GM18861 (cell line): Measurements from ENCODE around the gene HK2.
"Not testable (repeated sequence)": the region's sequence is repeated elsewhere in the genome, so short reads cannot be mapped to it uniquely, and the experiment has no call there.

ENCODE experiments used
- ATAC-seq: cut with Tn5 transposase; IDR thresholded peaks from one replicate; pipeline ENCODE4 v1.9.1; 2021; ENCODE audit not compliant: unreplicated experiment

HK2 gene

DNA sequence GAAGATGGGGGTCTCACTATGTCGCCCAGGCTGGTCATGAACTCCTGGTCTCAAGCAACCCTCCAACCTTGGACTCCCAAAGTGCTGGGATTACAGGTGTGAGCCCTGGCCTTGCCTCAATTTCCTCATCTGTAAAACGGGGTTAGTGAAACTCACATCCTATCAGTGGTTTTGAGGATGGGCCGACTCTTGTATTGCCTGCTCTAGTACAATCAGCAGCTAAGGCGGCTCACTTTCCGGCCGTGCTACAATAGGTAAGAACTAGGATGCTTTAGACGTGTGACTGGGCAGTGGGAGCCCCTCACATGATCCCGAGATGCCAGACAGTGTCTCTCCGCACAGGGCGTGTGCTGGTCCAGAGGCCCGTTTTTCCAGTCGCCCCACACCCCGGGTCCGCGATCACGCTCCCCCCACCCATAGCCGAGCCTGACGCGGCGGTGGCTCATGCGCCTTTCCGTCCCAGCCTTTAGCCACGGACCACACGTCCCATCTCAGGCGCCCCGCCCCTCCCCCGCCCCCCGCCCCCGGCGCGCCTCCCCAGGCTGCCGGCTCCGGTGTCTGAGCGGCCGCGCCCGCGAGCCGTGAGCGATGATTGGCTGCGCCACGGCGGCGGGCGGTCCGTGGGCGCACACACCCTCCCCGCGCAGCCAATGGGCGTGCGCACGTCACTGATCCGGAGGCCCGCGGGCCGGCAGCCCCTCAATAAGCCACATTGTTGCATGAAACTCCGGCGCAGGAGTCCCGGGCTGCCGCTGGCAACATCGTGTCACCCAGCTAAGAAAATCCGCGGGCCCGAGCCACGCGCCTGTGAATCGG lies at the start of gene HK2:
Gene HK2 (plus strand): TSS at position 710 of the 816 bp plus-strand sequence. CDS start 454 bp downstream, outside the sequence.
- ATAC-seq: peak; percentile 75

DNA sequence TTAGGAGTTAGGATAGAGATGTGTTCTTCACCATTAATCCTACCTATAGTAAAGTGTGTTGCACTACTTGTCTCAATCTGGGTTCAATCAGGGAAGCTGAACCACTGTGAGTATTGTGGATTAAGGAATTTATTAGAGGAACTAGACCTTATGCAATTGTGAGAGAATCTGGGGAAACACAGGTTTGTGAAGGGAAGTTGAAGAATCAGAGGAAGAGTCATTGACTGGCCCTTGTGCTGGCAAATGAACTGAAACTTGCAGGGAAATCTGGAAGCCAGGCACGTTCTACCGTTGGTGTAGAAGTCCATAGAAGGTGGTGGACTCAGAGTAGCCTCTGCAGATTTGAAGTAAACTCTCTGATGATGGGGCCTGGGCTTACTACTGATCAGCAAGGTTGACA lies 44.7 kb upstream of the HK2 start:
- no peak for ATAC-seq

DNA sequence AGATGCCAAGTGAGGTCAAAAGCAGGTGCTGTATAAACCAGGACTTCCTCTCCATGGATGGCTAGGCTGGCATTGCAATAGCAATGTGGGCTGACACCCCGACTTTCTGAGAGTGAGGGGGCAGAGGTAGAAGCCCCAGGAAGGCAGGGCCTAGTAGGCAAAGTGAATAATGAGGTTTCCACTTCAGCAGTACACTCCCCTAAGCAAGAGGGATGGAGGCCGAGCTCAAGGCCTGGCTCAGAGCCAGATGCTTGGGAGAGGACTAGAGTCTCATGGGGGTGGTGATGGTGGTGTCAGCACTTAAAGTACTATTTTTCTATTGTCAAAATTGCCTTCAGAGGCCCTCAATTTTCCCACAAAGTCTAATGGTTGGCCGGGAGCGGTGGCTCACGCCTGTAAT lies 41.6 kb upstream of the HK2 start:
- no peak for ATAC-seq

DNA sequence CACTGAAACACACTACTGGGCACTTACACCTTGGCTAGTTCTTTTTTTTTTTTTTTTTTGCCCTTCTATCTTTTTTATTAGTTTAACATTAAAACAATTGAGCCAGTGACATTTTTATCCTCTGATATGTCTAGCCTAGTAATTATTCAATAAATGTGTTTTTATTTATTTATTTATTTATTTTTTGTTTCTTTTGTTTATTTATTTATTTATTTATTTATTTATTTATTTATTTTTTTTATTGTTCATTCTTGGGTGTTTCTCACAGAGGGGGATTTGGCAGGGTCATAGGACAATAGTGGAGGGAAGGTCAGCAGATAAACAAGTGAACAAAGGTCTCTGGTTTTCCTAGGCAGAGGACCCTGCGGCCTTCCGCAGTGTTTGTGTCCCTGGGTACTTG lies 39.0 kb upstream of the HK2 start:
- ATAC-seq: not testable (repeated sequence)

DNA sequence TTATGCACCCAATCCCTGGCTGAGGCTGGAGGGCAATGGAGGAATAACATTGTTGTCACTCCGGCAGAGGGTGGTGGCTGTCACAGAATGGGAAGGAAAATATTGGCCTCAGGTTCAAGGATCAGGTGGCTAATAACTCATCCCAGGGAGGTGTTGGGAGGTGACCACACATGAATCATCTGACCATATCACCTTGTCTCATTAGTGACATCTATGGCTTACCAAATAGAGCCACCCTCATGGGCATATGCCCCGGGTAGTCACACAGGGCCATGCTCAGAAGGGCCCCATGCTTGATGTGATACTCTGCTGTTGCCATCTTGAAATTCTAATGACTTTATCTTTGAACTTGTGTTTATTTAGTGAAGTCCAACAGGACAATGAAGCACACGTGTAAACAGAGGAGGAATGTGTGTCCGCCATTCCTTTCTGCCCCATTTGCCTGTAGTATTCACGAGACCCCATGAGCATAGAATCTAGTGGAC lies 27.5 kb upstream of the HK2 start:
- no peak for ATAC-seq

DNA sequence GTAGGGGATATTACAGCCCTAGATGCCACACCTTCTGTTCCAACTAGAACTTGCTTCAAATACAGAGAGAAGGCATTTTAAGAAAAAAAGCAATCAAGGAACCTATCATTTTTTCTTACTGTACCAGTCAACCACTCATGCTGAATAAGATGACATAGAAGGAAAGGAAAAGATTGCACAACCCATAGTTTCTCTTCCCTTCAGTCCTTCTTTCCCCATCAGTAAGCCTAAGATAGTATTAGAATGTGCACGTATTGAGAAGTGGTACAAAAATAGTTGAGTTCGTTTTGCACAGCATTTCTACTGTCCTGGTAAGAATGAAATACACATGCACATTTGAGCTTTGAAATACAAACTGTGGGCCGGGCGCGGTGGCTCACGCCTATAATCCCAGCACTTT lies 27.0 kb upstream of the HK2 start:
- no peak for ATAC-seq

DNA sequence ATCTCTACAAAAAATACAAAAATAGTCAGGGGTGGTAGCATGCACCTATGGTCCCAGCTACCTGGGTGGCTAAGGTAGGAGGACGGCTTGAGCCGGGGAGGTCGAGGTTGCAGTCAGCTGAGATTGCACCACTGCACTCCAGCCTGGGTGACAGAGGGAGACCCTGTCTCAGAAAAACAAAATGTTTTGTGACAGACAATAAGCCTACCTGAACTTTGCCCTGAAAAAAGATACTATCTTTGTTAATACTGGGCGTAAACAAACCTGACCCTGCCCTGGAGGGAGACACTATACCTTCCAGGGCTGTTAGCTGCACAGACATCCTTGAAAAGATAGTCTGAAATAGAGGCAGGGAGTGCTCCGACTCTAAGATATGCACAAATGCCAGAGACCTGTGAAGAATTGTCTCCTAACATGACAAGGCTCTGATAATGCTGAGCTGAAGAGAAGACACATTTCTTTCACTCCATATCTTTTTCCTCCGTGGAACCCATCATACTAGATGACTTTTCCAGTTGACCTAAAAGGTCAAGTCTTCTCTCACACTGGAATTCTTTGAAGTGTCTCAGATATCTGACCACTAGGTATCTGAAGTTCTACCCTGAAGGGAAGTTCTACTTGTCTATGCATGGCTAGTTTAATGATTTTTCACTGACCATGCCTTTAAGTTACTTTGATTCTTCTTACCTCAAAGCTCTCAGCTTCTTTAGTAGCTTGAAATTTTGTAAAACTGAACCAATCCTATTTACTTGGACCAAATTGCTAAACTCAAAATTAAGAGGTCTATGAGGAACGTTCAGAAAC lies 20.9 kb upstream of the HK2 start:
- ATAC-seq: no peak

DNA sequence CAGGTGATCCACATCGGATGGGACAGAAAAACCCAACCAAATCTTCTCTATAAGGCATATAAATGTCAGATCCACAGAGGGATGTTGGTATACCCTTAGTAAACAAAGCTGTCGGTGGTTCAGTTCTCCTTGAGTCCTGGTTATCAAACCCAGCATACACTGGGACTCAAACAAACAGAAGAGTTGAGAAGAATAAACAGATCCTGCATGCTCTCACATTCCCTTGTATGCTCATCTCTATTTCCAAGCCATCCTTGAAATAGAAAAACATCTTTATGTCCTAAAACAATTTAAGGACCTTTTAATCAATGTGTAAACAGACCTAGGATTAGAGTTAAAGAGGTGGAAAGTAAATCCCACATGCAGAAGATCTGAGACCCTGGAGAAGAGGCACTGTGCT lies 19.8 kb upstream of the HK2 start:
- no peak for ATAC-seq

DNA sequence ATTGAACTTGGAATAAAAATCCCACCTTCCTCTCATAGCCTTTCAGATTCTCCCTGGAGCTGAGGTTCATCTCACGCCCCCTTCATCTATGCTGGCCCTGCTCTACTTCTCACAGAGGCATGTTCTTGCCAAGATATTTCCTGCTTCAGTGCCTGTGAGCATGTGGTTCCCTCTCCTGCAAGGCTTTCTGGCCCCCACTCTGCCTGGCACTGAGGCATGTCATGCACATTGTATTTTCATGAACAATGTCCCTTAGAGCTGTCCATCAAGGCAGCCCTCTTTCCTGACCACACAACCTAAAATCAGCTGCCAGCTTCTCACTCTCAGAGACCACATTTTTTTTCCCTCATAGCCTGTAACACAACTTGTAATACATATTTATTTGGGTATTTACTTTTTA lies 18.0 kb upstream of the HK2 start:
- ATAC-seq: no peak

DNA sequence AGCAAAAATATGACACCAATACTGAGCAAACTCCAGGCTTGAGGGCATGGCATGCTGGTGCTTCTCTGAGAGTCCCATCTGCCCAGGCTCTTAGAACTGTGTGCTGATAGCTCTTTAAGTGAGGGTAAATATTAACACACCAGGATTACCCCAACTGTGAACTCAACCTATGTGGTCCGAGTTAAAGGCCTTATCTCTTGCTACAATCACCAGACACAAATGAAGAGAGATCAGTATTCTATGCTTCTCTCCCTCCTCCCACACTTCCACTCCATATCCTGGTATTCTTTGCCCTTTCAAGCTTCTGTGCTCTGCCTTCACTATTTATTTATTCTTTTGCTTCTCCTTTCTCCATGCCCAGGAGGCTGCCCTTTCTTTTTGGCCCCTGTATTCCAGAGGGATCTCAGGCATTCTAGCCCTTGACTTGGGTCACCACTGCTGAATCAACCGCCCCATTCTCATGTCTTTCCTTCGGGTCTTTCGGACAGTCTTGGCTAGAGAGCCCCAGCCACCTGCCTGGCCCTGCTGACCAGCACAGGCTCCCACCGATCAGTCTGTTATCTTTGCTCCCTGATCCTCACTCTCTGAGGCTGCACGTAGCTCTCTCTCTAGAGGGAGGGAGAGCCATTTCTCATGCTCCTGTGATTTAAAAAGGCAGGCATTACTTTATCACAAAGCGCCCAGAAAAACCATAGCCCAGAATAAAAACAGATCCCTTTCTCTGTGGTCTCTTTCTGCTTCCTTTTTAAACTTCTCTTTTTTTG lies 17.2 kb upstream of the HK2 start:
- peak; percentile 69 for ATAC-seq

DNA sequence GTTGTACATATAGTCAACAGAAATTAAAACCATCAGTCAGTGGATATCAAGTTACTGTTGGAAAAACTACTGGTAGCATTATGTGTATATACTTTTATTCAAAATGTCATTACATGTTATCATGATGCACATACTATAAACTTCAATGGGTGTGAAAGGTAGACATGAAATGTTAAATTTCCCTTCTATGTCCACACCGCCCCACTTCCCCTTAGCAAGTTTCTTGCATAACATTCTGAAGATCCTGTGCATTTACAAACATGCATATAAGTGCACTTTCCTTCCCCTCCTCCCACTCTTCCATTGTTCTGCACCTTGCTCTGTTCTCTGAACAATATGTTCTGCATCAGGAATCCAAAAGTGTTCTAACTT lies 16.6 kb upstream of the HK2 start:
- ATAC-seq: no peak

DNA sequence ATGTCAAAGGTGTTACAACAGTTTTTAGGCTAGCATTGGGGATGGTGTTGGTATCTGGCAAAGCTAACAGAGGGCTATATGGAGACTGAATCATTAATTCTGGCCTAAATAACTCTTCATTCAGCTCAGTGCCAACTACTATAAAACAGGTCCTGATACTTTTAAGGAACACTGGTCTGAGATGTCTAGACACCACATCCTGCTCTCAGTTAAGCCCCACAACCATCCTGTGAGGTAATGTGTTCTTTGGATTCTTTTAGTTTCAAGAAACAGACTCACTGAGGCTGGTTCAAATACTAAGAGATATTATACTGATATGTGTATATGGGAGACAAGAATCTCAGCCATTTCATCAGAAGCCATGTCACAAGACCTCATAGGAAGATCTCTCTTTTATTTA lies 14.2 kb upstream of the HK2 start:
- ATAC-seq: no peak

DNA sequence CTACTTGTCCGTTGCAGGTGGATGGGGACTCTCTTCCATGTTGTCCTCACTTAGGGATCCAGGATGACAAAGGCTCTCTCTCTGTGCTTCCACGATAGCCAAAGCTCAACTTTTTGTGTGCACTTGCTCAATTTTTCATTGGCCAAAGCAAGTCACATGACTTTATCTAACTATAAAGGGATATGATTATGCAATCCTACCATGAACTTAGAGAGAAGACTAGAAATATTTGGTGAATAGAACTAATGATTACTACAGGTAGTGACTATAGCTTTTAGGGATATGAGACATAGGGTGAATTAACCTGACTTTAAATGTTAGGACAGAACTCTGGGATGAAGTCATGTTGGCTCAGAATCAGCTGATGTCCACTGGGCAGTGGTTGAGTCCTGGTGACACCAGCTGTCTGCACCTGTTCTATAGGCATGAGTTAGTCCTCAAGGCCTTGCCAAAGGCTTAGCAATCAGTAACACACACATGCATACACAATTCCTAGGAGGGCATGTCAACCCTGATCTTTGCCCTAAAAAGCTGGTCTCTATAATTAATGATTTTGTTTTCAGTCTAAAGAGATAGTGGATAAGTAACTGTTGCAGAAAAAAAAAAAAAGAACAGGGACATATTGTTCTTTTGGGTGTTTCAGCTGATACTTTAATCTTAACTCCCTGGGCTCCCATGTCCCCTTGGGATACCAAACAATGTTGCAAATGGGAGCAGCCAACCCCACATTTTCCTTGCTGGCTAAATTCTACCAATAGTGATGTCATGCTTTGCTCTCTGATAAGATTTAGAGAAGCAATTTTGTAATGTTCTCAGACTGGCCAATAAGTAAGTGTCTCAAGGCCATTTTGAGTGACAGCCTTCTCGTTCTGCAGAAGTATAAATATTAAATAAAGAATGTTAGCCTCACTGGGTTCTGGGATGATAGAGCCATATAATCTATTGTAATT lies 12.5 kb upstream of the HK2 start:
- ATAC-seq: no peak

DNA sequence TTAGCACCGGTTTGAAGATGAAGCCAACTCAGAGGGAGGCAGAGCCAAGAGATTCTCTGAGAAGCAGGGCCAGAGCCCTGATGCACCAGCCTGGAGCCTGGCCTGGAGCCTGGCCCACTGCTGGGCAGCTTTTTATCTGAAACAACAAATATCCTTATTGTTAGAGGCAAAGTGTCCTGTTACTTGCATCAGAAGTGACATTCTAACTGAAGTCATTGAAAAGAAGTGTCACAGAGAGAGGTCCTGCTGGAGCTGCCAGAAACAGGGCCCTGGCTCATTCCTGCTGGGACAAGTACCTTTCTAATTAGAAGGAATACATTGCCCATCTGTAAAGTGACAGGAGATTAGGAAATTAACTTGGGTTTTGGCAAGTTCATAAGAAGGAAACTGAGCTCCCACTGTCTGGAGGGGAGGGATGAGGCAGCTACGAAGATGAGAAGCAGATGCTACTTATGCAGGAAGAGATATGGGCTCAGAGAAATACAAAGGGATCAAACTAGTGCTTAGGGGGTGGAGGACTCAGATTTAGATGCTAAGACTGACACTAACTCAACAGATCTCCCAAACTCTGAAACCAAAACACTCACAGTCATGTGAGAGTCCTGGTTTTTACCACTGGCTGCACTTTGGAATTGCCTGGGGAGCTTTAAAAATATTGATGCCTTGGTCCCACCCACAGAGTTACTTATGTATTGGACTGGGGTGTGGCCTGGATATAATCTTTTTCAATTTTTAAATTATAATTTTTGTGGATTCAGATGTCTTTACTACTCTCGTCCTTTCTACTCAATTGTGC lies 11.0 kb upstream of the HK2 start:
- ATAC-seq: no peak

DNA sequence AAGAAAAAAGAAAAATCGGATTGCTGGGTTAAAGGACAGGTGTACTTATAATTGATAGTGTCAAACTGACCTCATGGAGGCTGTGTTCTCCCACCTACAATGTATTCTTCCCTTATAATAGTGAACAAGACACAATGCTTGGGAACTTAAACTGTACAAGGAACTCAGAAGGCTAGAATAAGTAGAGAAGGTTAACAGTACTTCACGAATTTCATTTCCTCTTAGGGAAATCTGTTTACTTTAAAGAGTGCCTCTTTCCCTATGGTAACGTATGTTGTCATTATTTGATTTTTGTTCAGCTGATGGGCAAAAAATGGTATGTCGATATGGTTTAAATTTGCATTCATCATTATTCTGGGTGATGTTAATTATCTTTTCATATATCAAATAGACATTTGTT lies 9.2 kb upstream of the HK2 start:
- ATAC-seq: no peak

DNA sequence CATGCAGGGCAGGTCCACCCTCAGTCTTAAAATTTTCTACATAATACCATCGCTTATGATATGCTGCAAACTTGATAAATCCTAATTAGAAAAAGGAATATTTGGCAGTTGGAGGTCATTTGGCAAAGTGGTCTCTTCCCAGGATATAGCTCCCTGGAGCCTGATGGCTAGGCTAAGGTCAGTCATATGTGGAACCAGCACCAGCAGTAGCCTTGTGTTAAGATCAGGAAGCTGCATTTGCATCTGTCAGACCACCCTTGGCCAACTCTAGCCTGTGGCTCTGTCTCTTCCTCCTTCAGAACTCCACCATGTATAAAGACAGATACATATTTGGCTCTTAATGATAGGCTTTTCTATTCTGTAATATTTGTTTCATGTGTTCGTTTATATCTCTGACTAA lies 5.4 kb upstream of the HK2 start:
- ATAC-seq: no peak

DNA sequence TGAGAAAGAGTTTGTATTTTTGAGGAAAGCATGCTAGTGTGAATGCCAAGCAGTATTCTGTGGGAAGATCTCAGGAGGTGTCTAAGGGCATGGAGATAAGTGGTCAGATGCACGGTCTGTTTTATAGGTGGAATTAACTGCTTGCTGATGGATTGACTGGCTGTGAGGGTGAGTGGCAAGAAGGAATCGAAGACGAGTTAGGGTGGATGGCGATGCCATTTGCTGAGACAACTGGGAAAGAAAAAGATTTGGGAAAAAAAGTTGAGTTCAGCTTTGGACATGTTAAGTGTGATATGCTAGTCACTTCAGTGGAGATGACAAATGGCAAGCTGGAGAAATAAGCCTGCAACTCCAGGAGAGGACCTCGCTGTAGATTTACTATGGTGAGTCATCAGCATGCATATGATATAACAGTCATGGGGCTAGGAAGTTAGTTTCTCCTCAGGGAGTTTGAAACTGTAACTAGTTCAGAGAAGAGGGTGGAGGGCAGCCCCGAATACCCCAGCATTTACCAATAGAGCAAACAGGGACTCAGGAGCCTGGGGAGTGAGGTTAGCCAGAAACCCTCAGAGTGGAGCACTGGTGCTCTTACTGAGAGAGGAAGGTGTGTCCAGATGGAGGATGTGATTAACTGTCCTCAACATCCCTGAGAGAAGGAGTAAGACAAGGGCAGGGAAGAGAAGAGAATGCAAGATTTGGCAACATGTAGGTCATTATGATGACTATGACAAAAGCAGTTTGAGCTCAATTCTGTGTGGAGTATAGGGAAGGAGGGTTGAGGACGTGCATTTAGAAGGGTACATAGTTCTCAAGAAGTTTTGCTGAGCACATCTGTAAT lies 2.0 kb upstream of the HK2 start:
- no peak for ATAC-seq

DNA sequence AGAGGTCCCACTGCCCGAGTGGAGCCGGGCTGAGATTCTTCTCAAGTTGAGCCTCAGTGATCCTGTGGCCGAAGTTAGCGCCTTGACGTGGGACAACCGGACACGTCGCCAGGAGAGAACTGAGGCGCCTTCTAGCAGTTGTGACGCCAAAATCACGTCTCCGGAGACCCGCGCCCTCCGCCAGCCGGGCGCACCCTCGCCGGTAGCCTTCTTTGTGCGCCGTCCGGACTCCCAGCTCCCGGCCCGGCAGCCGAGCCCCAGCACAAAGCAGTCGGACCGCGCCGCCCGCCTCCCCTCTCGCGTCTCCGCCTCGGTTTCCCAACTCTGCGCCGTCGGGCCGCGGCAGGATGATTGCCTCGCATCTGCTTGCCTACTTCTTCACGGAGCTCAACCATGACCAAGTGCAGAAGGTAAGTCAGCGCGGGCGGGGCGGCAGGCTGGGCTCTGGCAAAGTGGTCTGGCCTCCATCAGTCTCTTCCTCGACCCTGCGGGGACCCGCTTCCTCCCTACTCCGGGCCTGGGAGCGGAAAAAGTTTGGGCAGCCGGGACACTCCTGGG lies 386 bp downstream of the HK2 start:
- ATAC-seq: not testable (repeated sequence)
